HCT116 (cell line): ENCODE data around the gene SPATA3.

ENCODE experiments used
- CTCF ChIP-seq, 3 experiments: fragments of 200-600 bp in 1 of 3; sonication (generic) in 1 of 3; IDR thresholded peaks in 2 of 3; conservative IDR thresholded peaks in 1 of 3; 2 replicates each; pipeline ENCODE4 v1.5.1; 2012 to 2017; ENCODE audit warnings: low read depth in 2 of 3, low read length in 2 of 3, antibody characterized with exemption in 1 of 3, borderline replicate concordance in 1 of 3, control low read depth in 1 of 3, mild to moderate bottlenecking in 1 of 3, mixed read lengths in 1 of 3, mixed run types in 1 of 3, moderate library complexity in 1 of 3; ENCODE audit not compliant: insufficient read depth in 1 of 3
- EZH2 ChIP-seq: fragments of 200-600 bp; sonication (generic); IDR thresholded peaks from 2 replicates; pipeline ENCODE4 v1.6.1; 2017; ENCODE audit warnings: antibody characterized with exemption, mixed run types
- POLR2AphosphoS5 ChIP-seq: IDR thresholded peaks from 2 replicates; pipeline ENCODE4 v1.6.1; 2011; ENCODE audit warnings: mild to moderate bottlenecking, low read depth, low read length, moderate library complexity
- ZNF274 ChIP-seq: fragments of 200-500 bp; sonication (Bioruptor generic); IDR thresholded peaks from 2 replicates; pipeline ENCODE4 v1.6.1; 2014; ENCODE audit warnings: mild to moderate bottlenecking, low read depth, low read length, inconsistent platforms

- no peak for TF ChIP-seq ZNF274
- TF ChIP-seq CTCF (IDR thresholded peaks at IDR 0.05 in 2 of 3, conservative IDR thresholded peaks at IDR 0.05 in 1 of 3; ENCODE audit: borderline replicate concordance in 1 of 3, insufficient read depth in 1 of 3, low read depth in 2 of 3, low read length in 2 of 3): no peak
- TF ChIP-seq EZH2: no peak
- no peak for TF ChIP-seq POLR2AphosphoS5
Observed at GRCh38 chr2:230968921-230969658, 26.8 kb upstream of the SPATA3 start.
